Hematopoietic multipotent progenitor cell treated with erythropoietin and hydrocortisone succinate and interleukin-3 and kit ligand, for 6 days (in vitro differentiated cells): ENCODE measurements around the gene ATP23.

Experiments used
- DNase-seq: peaks from one replicate; pipeline ENCODE4 v3.0.0-alpha.2; 2015

The ATP23 gene, protein sequence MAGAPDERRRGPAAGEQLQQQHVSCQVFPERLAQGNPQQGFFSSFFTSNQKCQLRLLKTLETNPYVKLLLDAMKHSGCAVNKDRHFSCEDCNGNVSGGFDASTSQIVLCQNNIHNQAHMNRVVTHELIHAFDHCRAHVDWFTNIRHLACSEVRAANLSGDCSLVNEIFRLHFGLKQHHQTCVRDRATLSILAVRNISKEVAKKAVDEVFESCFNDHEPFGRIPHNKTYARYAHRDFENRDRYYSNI

DNA sequence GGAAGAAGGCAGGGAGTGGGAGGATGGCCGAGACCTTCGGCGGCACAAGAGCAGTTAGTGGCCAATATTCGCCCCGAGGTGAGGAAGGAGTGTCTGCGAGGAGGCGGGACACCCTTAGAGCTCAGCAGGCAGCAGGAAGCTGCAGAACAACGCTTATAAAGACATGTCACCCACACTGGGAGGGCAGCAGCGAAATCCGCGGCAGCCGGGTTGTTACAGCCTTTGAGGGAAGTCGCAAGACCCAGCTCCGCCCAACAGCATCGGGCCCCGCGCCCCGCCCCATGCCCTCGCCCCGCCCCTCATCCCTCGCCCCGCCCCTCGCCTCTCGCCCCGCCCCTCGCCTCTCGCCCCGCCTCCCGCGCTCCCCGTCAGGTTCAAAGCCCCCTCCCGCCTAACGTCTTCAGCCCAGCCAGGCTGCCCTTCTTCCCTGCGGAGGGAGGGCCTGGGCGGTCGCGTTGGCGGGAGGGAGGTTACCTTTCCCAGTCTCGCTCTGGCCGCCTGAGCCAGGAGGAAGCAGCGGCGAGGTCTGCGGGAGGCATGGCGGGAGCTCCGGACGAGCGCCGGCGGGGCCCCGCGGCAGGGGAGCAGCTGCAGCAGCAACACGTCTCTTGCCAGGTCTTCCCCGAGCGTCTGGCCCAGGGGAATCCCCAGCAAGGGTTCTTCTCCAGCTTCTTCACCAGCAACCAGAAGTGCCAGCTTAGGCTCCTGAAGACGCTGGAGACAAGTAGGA is at the start of gene ATP23:
Gene ATP23 (plus strand): TSS at position 403 of the 730 bp plus-strand sequence. CDS start 135 bp downstream, at position 538.
- peak; percentile 97 for DNase-seq

DNA sequence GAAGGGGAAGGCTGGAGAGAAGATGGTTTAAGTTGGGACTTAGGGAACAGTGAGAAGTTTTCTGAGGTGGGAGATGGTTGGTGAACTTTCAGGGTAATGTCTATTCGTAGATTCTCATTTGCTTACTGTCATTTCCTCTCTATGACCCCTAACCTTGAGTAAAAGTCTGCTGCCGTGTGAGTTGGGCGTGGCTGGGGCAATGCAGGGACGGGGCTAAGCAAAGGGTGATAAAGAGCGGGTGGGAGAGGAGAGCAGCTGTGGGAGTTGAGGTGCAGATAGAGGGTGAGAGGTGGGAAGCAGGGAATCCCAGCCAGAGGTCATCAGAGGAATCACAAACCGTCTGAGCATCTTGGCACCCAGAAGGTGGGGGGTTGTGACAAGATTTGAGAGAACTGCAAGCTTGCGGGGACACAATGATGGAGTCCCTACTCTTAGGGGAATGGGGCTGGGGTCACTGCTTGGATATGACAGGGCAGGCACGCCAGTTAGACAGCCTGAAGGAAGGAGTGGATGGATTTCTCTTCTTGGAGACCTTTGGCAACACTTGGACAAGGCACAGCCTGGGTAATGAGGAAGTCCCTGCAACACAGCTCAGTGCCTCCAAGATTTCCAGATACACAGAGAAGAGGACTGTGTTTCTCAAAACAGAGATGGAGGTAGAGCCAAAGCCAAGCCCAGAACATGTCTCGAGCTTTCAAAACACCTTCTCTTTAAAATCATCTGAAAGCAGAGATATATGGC is 49.0 kb upstream of the ATP23 start:
- DNase-seq = no peak

DNA sequence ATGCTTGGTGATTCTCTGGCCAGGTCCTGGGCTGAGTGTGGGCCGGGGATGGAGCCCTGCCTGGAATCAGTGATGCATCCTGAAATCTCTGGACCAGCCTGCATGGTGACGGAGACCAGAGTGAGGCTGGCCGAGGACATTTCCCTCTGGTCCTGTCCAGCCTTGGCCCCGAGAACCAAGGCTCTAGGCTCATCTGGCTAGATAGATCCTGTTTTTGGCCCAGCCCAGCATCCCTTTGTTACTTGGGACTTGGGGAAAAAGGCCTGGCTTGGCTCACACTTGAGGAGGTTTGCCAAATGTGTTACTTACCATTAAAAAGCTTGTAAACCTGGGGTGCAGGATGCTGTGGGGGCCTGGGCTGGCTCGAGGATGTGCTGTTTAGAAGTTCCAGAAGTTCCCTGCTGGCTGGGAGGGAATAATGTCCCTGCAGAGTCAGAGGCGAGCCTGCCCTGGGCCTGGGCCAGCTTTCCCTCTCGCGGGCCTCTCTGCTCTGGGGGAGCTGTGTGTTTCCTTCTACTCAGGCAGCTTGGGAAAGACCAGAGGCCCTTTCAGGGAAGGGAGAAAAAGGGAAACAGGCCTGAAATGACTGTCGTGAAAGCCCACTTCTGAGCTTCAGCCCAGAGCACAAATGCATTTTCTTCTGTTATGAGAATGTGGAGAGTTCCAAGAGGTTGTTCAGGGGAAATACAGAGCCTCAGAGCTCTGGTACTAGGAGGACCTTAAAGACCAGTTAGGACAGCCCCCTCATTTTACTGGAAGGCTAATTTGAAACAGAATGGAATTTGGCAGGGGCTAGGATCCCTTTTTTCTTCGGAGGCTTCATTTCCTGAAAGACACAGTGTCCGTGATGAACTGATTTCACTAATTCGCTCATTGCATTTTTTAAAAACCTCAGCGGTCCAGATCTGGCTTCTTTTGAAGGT is 47.7 kb upstream of the ATP23 start:
- DNase-seq = no peak

DNA sequence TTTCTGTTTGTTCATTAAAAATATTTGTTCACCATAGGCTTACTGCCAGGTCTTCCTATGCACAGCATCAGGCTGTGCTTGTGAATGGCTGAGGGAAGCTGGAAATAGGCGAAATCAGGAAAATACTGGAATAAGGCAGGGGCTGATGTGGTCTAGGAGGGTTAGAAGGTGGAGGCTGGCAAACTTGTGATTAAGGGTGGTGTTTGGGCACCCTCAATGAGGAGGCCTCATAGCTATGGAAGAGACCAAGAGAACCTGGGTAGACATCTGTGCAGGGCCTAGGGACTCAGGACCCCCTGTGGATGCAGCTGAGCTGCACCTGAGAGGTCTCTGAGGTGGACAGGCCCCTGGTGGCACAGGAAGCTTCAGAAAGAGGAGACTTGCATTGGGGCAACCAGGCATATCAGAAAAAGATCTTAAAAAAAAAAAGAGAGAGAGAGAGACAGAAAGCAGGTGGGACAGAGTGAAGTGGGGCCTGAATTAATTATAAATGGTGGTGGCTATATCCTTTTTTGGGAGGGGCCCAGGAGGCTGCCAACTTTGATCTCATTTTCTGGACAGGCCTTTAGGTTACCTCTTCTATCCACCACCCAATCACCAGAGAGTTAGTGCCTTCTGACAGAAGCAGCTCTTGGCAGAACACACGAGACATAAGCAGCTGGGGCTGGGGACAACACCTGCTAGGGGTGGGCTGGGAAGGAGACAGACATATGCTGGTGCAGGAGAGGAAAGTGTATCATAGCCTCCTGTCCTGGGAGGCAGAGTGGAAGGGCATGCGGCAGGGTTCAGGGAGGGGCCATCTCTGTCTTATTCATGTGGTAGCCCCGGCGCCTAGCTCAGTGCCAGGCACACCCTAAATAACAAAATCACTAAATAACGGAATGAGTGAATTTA is 46.7 kb upstream of the ATP23 start:
- no peak for DNase-seq

DNA sequence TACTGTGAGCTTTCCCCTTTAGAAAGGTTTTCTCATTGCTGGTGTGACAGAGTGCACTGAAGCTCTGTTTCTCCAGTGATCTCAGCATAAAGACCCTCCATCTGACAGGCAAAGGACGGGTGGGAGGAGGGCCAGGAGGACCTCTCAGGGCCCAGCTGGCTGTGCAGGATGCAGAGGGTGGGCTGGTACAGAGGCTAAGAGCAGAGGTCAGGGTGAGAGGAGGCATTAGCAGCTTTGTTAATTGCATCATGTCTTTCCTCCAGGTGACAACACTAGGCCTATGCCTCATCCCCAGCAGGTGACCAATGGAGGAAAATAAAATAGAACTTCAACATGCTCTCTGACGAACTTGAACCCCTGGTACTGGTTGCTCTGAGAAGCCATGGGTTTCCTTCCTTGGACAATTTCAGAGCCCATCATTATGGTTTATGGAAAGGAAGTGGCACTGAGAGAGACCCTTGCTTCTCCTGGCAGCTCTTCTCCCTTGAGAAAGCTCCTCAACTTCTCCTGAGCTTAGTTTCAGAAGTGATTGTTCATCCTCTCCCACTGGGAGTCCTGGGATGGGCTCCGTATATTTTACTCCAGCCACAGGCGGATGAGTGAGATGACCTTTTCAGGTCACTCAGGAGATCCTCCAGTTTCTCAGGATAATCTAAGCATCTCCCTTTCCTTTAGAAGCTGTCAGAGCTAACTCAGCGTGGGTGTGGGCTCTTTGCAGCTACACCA is 45.8 kb upstream of the ATP23 start:
- DNase-seq = no peak

DNA sequence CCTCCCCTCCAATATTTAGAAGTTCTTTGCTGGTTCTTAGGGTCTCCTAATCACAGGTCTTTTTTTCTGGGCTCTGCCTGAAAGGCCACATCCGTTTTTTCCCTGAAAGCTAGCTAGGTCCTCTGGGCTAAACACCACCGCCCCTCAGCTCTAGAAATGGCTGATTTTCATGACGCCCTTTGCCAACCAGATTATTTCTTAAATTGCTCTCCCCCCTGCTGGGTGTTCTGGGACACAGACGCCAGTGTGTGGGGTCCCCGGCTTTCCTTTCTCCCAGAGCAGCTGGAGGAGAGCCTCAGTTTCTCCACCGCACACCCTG is 45.3 kb upstream of the ATP23 start:
- no peak for DNase-seq

DNA sequence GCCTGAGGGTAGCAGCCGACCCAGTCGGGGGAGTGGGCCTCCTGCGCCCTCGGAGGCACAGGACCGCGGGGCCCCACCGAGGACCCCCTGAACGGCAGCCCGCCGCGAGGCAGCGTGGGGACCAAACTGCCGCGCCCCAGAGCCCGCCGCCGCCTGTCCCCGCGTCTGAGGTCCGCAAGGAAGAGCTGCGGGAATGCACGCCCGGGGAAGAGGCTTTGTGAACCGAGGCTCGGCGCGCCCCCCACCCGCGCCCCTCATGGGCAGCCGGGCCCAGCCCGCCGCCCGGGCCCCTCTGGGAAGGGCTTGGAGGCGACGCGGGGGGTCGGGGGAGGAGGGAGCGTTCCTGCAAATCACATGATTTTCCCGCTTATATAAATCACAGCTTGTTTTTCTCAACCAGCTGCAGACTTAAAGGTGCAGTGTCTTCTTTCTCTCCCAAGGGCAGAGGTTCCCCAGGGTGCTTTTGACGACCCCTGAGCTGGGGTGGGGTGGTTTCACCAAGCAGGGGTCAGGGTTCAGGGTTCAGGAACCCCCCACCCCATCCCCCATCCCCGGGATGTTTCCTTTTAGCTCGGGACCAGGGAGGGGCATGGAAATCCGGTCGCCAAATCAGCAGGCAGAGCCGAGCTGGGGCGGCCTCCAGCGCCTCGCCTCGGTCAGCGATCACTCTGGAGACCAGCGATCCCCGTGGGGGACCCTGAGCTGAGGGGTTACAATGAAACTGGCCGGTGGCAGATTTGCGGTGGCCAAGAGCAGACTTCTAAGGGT is 44.7 kb upstream of the ATP23 start:
- no peak for DNase-seq

DNA sequence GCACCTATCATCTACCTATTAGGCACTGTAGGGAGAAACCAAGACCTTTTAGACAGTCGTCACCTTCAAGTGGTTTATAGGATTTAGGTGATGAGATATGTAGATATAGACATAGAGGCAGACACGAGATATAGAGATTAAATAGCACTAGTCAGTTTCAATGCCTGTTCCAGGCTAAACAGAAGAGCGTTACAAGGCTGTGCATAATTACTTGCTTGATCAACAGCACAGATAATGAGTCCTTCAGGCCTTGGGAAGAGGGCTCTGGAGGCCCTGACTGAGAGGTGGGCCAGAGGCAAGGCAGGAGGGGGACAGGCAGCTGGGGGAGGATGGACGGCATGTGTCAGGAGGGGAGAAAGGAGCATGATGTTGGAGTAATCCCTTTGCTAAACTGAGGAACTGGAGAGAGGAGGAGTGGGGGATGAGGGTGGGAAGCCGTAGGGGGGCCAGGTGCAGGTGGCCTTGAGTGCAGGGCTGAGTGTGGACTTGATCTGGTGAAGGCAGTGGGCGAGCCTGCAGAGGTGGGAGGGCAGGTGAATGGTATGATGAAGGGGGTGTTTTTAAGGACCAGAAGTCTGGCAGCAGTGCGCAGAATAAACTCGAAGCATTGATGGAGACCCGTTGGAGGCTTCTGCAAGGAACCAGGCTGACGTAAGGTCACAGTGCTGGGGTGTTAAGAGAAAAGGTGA is 43.9 kb upstream of the ATP23 start:
- DNase-seq = no peak

DNA sequence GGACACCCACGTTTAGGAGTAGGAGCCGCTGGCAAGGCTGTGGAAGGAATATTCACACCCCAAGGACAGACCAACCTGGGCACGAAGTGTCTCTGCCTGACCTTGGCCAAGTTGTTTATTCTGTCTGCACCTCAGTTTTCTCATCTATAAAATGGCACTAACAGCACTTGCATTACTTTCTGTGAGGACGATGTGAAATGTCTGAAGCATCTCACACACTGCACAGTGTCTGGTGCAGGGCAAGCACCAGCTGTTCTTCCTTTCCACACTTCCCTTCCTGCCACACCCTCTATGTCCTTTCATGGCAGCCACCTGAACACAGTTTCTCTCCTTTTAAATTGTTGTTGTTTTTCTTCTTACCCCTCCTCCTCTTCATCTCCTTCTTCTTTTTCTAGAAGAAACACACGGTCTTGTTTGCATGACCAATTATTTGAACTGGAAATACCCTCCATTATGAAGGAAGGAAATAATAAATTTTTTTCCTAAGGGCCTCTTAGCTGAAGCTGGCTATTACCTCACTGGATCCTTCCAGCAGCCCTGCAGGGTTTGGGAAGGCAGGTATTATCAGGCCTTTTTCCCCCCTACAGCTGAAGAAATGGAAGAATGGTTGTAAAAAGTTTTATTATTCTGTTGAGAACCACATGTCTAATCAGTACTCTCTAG is 42.9 kb upstream of the ATP23 start:
- no peak for DNase-seq

DNA sequence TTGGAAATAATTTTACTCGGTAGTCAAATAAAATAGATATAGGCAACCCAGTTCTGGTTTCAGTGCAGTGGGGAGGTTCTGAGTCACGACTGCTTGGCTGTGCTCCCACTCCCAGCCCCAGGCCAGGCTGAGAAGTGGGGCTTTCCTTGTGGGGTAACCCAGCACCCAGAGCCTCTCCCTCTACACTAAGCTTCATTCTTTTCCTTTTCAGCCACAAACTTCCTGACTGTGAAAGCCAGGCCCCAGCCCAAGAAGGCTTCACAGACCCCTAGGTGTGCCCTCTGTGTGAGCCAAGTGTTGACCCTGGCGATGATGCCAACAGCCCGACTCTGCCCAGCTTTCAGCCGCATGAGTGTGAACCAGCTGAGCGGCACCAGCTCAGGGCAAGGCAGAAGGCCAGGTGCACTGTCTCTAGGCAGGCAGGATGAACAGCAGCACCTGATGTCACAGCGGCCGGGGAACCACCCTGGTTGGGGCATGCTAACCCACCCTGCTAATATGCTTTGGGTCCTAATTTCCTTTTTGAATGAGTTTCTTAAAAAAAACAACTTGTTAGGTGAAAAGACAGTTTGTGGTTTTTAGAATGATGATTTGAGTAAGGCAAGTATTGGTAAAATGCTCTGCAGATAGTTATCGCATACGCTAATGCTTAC is 42.2 kb upstream of the ATP23 start:
- DNase-seq = peak; percentile 46

DNA sequence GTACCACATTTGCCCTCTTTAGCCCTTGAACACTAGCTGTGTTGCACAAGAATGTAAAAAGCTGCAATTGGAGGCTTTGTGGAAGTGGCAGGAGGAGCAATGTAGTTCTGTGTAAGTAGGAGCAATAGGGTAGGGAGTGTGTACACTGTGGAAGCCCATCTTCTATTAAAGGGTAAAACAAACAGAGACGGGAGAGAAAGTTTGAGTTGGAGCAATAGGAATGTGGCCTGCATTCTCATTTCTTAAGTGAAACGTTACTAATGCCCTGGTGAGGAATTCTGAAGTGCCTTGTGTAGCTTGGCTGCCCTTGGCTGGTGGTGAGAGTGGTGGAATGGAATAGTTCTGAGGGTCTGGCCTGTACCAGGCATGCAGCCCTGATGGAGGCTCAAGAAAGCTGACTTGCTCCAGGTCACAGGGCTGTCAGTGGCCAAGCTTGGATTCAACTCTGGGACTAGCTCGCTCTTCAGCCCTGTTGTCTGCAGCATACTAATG is 38.8 kb upstream of the ATP23 start:
- DNase-seq = no peak

DNA sequence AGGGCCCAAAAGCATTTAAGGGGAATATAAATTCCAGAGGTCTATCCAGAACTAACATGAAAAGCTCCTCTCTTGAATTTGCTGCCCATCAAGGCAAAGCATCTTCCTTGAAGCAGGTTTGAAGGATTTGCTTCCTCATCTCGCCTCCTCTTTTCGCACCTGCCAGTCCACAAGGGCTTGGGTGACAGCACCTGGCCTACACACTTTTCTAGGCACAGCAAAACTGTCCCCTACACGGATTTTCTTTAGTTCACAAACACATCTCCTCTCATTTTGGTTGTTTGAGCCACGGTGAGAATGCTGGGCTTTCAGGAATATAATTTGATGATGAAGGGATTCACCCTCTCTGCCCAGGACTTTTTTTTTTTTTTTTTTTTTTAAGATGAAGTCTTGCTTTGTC is 36.9 kb upstream of the ATP23 start:
- no peak for DNase-seq

DNA sequence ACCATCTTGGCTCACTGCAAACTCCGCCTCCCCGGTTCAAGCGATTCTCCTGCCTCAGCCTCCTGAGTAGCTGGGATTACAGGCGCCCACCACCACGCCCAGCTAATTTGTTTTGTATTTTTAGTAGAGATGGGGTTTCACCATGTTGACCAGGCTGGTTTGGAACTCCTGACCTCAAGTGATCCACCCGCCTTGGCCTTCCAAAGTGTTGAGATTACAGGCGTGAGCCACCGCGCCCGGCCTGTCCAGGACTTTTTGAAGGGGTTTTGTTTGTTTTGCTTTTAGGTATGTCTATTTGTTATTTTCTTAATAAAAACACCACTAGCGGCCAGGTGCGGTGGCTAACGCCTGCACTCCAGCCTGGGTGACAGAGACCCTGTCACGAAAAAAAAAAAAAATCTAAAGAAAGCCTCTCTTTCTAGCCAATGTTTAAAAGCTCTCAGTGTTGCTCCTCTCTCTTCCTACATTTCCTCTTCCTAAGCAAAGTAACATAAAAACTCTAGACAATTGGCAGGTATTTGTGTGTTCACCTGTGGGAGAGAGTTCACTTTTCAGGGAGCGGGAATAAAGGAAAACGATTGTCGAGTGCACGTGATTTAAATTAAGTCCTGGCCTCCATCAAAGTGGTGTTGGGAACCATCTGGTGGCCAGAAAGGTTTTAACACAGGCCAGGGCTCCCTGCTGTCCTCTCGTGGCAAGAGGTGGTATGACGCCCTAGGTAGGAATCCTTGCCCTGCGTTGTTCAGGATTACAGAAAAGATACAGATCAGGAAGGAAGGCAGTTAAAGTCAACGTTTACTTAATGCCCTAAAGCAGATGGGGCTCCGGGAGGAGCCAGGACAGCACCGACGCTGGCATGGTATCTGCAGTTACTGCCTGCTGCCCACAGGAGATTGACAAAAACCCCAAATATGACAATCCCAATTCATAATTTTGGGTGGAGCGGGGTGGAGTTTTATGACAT is 36.2 kb upstream of the ATP23 start:
- DNase-seq = peak; percentile 93

DNA sequence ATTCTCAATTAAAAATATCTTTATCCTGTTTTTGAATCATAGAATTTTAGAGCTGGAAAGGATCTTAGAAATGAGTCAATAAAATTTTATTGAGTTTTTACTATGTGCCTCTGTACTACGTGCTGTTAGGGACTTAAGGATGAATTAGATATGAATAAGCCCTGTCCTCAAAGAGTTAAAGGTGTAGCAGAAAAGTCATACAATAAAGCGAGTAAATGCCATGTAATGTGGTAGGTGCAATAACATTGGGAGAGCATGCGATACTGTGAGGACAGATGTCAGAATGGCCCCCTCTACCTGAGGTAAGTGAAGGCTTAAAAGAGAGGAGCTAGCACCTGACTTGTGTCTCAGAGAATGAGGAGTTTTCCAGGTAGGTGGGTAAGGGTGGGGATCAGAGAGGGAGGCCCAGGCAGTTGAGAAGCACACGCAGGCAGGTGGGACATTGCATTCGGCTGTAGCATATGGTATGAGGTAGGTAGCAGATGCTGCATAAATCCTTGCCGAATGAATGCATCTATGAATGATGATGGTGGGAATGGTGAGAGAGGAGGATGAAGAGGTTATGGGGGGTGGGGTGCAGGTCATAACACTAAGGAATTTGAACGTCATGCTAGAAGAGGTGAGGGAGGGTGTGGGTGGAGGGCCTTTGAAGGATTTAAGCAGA is 35.4 kb upstream of the ATP23 start:
- no peak for DNase-seq

DNA sequence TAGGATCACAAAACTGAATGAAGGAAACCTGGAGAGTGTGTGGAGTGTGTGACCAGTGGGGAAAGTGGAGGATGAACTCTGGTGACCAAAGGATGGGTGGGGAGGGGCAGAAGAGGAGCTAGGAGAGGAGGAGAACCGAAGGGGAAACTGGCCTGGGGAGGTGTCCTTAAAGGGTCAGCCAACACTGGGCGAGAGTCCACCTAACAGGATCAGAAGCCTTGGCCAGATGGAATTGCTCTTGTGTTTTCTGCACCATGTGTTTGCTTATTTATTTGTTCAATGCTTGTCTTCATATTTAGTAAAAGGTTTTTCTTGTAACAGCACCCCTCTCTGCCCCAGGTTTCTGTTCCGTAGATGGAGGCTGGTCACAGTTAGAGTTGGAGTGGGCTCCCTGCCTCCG is 34.5 kb upstream of the ATP23 start:
- no peak for DNase-seq

DNA sequence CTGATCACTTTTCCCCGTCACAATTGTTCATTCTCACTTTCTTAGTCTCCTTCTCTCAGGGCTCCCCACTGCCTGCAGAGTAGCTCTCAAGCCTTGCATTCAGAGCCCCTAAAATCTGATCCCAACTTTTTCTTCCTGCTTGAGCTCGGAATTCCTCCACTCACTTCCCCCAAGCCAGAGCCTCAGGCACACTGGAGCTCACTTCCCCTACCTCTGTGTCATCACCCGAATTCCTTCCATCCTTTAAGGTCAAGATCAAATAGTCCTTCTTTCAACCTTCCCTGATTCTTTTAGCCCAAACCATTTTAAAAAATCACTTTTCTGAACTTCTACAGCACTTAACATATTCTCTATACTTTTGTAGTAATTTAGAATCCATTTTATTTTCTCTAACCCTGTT is 34.1 kb upstream of the ATP23 start:
- no peak for DNase-seq

DNA sequence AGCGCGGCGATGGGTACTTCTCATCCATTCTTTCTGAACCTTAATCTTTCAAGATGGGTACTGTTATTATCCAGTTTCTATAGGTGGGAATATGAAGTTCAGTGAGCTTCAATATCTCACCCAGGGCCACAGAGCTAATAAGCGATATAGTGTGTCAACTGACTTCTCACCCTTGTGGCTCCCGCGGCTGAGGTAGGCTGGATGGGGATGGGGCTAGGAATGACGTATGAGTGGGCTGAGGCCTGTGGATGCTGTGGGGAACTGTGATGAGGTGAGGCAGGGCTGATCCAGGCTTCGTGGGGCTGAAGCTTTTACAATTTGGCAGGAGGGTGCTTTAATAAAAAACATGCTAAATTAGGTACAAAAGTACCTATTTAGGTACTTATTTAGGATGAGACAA is 32.9 kb upstream of the ATP23 start:
- no peak for DNase-seq
